ENCODE data around the gene TGFB3.

The TGFB3 gene

DNA sequence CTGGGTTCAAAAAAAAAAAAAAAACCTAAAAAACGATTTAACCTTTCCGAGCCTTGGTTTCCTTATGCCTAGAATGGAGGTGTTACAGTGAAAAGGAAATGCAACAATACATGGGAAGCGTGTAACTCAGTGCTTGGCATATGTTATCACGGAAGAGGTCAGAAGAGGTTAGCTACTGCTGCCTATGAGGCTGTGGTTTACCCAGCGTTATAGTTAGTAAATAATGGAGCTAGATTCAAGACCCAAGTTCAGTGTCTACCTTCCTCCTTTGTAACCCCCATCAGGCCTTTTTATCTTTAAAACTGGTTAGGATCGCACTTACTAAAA, 4.6 kb upstream of the TGFB3 start:
- no peak for DNase-seq

DNA sequence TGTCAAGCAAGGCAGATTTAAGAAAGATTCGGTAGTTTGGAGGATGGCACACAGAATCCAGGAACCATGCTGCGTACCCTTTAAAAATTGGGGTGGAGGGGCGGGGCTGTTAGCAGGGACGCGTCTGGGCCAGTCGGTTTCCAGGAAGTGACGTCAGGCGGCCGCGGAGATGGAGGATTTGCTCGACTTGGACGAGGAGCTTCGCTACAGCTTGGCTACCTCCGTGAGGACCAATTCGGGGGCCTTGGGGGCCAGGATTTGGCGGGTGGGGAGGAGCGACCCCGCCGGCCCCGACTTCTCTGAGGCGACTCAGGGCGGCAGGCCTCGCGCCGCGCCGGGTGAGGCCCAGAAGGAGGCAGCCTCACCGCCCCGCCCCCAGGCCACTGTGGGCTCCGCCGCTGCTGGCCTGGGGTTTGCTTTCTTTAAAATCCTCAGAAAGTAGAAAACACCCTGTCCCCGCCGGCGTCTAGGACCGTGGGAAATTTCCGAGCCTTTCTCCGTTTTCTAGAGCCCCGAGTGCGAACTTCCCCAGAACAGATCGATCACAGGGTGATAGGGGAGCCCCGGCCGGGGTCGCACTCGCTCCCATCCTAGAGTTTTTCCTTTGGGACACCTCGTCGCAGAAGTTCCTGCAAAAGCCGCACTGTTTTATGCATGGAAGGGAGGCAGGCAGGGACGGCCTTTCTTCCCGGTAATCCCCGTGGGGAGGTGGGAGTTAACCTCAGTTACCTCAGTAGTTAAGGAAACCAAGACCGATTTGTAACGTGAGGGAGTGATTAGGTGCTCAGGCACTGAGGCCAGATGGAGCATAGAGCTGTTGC, 4.0 kb upstream of the TGFB3 start, which contains the start of gene IFT43:
IFT43 (plus strand) TSS at position 146 of the 821 bp plus-strand sequence; CDS start at position 170, 24 bp downstream.
- DNase-seq: peak; percentile 69

DNA sequence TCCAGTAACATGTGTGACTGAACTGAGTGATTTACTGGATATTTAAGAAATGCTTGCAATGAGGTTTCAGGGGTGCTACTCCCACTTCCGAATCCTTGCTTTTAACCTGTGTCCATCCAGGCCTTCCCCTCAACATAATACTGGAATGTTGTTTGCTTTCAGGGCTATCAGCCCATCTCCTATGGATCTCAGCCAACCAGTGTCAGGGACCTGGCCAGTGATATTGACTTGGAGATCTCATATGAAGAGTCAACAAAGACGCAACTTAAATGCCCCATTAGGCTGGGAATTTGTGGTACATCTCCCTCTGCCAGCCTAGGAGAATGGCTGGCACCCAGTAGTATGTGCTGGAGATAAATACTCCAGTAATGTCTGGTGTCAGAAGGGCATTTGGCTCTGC, 2.9 kb upstream of the TGFB3 start:
- no peak for DNase-seq

DNA sequence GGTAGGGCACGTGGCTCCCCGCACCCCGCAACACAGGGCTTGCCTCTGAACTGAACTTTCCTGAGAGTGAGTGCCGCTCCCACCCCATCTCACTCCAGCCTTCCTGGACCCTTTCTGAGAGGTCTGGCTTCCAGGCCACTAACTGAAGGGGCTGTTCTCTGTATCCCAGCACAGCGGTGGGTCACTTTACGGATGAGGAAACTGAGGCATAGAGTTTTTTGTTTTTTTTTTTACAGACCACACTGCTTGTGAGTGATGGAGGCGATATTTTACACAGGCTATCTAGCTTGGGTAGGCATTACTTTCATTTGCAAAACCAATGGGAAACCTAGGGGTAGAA, 1.2 kb upstream of the TGFB3 start:
- DNase-seq: no peak

DNA sequence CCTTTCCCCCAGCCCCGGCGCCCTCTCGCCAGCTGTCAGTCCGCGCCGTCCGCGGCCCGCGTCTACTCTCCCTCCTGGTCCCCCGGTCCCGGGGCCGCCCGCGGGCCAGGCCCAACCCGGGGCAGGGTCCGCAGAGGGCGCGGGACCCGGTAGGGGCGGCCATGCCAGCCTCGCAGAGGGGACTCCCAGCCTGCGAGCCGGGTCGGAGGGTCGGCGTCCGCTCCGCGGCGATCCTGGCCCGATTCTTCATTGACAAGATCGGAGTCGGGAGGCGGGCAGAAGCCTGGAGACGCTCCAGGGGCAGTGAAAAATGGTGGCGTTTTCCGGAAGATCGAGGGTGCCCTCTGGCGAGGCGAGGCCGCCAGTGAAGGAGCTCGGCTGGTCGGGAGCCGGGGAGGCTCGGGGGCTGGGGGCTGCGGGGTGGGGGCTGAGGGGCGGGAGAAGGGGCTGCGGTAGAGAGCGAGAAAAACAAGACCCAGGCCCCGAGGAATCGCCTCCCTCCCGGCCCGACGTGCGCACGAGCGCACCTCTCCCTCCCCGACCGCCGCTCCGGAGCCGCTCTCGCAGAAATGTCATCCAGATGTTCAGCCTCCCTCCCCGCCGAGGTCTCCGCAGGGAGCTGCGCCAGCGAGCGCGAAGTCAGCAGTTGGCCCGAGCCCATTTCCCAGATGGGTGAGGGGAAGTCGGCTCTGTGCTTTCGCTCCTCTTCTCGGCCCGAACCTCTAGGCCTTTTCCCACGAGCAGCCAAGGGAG, 647 bp upstream of the TGFB3 start:
- peak; percentile 66 for DNase-seq

DNA sequence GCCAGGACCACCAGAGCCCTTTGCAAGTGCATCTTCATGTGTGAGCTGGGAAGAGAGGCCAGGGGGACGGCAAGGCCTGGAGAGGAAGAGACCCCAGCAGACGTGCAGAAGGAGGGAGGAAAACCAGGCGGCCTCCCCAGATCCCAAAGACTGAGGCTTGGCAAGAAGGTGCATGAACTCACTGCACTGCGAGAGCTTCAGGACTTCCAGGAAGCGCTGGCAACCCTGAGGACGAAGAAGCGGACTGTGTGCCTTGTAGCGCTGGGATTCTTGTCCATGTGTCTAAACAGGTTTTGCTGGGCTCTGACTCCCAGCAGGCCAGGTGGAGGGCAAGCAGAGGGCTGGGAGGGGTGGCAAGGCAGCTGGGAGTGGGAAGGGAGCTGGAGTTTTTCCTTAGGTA, 939 bp downstream of the TGFB3 start:
- no peak for DNase-seq

DNA sequence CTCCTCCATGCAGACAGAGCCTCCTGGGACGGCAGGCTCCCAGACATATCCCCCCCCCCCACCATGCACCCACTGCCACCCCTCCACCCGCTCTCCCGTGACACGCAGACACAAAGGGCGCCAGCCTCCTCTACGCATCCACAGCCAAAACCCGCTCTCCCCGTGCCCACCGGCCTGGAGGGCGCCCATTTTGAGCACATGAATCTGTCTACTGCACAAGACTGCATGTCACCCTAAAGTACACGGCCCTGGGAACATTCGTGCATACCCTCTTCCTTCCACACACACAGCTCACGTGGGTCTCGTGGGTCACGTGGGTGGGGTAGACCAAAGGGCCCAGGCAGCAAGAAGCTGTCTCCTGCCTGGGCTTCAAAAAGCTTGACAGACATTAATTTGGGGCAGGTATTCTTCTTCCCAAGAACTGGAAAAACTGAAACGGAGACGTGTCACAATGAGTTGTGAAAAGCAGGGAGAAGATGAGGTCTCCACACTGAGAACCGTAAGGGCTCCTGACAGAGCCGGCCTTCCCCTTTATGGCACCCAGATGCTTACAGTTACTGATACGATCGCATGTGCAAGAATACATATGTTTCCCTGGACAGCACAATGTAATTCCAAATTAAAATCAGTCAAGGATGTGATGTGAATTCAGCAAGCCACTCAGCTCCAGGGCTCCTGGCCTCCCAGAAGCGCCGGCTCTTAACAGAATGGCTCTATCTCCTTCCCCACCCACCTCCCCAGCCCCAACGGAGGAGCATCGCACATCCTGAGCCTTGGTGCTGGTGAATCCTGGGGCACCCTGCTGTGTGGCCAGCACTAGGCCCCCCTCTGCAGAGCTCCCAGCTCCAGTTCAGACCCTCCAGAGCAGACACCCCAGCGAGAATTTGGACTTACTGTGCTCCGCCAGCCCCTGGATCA, 1.9 kb downstream of the TGFB3 start:
- DNase-seq: no peak

DNA sequence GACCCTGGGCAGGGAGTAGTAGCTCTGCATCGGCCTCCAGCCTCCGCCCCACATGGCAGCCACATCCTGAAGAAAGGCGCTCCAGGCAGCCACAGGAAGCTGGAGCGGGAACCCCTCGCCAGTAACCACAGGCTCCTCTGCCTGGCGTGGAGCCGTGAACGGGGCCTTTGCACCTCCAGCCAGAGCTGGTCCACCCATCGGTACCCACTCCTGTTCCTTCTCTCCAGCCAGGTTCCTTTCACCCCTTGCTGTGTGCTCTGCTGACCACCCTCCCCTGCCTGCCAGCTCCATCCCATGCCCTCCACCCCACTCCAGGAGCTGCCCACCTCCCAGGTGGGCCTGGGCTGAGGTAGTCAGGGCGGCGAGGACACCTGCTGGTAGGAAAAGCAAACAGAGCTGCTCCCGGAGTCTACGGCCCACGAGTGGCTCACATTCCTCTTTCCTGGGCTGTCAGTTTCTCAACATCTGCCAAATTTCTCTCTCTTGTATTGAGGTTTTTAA, 2.7 kb downstream of the TGFB3 start:
- DNase-seq: no peak

DNA sequence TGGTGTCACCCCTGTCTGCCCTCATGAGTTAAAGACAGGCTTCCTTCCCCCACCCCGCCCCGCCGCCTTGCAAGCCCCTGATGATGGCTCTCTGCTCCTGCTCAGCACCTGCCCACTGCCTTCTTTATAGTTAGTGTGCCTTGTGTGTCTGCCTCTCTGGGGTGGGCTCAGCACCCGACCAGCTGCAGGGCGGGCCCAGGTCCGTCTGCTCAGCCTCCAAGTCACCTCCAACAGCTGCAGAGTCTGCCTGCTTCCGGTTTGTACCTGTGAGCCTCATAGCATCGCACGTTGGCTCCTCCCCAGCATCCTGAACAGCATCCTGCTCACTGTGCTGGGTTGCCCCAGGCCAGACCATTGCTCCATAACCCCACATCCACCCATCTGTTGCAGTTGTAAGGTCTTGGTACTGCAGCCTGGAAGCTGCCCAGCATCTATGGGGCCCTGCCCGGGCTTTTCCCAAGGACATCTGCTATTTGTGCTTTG, 3.5 kb downstream of the TGFB3 start:
- DNase-seq: no peak

DNA sequence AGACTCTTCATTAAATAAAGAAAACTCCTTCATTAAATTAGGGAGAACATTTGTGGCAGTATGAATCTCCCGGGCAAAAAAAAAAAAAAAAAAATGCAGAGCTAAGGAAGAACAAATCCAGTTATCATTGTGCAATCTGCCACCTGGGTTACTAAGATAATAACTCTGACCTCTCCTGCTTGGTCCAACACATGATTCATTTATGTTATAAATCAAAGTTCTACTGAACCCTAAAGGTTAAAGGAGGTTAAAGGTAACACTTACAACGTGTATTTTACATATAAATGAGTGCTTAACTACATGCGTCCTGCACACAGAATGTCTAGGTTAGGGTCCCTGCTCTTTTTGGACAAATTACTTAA, 4.2 kb downstream of the TGFB3 start:
- DNase-seq: no peak

DNA sequence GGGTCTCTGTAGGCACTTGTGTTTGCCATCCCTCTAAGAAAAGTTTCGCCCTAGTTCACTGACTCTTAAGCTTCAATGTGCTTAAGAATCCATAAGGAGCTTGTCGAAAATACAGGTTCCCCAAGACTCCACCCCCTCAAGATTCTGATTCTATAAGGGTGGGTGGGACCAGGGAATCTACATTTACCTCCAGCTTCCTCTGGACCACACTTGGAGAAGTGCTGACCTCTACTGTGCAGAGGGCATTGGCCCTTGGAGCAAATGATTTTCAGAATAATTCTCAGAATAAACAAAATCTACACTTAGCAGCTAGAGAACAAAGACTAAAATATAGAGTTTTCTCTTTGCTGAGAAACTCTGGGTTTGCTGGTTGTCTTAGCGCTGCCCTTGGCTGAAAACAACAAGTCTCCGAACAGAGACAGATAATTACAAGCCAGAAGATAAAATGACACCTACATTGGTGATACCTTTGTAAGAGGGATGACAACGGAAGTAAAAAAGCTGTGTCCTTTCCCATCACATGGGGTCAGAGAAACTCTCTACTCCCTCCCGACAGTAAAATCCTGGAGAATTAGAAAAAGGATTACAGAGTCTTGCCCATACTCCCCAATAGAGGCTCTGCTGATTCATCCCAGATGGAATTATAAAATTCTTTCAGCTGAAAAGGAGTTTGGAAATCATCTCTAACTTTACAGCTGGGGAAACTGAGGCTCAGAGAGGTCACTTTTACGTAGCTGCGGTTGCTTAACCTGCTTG, 4.8 kb downstream of the TGFB3 start:
- no peak for DNase-seq

DNA sequence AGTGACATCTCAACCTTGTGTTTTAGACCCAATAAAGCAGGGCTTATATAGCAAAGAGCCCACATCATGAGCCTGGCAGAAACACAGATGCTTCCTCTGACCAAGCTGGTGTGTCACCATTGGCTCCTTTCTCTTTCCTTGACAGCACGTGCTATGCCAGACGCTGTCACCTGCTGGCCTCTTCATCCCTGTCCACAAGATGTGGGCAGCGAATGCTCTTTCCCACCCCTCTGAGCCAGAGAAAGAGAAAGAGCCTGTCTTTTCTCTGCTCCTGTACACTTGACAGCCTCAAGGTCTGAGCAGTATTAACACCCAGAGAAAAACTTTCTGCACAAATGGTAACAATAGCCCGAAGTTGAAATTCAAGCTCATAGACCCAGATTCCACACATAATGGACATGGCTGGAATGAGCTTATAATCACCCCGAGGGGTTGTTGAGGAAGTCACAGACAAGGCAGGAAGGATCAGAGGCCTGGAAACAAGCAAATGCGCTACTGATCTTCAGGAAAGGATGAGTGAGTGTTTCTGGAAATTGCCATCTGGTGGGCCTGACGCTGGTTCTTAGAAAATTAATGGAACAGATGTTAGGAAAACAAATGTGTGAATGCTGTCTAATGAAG, 8.9 kb downstream of the TGFB3 start:
- no peak for DNase-seq

DNA sequence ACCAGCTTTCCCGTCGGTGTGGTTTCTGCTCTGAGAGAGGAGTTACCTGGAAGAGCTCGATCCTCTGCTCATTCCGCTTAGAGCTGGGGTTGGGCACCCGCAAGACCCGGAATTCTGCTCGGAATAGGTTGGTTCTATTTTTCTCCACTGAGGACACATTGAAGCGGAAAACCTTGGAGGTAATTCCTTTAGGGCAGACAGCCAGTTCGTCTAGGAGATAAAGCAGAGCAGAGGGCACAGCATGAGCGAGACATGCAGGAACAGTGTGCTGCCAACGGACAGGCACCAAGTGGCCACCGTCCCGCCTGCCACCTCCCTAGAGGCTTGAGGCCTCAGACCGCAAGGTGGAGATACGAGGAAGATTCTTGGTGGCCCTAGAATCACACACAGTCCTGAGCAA, 10.3 kb downstream of the TGFB3 start:
- no peak for DNase-seq

DNA sequence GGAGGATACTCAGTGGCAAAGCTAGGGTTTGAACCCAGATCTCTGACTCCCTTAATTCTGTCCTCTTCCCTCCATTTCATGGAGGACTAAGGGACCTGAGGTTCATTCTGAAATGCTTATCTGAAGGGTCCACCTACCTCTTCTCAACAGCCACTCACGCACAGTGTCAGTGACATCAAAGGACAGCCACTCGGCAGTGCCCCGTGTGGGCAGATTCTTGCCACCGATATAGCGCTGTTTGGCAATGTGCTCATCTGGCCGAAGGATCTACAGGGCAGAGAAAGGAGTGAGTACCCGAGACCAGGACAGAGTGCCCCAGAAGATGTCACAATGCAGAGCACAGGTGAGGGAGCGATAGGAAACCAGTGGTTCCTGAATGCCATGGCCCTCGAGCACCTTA, 10.8 kb downstream of the TGFB3 start:
- DNase-seq: no peak

DNA sequence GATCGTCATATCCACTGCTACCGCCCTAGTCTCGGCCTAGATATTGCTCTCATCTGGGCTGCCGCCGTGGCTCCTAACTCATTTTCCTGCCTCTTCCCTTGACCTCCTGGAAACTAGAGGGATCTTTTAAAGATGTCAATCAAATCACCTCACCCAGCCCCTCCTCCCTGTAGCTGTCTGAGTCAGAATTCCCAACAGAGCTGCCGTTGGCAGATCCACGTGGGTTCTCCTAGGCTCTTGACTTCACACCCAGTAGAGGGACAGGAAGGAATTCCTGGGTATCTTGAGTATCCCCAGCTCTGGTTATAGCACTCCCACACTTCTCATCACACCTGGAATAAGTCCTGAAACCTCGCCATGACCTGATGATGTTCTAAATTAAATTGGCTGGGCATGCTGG, 11.9 kb downstream of the TGFB3 start:
- no peak for DNase-seq

DNA sequence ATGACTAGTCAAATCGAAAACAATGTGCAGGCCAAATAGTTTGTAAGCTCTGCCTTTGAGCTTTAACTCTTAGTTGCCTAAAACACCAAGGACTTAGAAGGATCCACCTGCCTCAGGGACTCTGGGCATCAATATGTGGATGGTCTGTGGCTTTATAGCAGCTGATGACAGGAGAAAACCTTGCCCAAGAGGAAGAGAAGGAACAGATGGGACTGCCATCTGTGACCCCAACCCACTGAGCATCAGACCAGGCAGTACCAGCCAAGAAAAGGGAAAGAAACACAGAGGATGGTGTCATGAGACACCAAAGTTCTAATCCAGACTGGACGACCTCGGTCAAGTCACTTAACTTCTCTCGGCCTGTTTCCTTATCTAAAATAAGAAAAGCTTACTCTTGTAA, 12.7 kb downstream of the TGFB3 start:
- no peak for DNase-seq

DNA sequence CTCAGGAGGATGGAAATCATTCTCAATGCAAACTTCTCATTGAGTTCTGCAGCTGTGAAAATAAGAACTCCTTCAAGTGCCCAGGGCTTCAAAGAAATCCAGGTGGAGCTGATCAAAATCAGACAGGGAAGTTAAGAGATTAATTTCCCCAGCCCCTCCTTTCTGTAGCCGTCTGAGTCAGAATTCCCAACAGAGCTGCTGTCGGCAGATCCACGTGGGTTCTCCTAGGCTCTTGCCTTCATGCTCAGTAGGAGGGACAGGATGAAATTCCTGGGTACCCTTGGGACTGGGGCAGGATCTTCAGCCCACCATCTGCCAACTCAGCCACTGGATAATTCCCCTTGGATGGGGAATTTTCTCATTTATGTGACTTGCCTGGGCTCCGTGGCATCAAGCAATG, 13.3 kb downstream of the TGFB3 start:
- no peak for DNase-seq

DNA sequence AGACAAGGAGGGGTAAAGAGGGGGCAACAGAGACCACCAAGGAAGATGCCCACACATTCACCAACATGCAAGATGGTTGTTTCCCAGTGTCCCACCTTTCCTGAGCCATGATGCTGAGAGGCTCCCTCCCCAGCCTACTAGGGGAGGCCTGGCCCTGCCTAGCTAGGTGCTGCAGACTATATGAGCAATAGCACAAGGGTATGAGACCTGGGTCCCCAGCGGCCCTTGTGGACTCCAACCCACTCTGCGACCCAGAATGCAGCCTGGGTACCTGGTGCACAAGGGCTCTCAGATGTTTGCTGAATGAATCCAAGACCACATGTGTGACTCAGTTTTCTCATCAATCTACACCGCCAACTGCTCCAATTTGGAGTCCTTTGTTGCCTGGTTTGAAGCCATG, 13.9 kb downstream of the TGFB3 start:
- no peak for DNase-seq

DNA sequence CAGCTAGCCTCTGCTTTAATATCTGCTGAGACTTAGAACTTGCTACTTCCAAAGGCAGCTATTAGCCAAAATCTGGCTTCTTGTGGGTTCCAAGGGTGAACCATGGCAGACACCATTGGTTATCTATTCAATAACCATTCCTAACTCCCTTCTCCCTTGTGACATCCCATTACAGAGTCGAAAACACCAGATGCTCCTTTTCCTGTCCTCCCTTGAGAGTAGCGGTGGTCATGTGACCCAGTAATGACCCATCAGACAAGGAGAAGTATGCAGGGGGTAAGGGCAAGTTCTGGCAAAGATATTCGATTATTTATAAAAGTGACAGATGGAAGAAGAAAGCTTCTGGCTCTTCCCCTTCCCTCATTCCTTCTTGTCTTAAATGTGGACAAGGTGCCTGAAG, 20.1 kb downstream of the TGFB3 start:
- no peak for DNase-seq

DNA sequence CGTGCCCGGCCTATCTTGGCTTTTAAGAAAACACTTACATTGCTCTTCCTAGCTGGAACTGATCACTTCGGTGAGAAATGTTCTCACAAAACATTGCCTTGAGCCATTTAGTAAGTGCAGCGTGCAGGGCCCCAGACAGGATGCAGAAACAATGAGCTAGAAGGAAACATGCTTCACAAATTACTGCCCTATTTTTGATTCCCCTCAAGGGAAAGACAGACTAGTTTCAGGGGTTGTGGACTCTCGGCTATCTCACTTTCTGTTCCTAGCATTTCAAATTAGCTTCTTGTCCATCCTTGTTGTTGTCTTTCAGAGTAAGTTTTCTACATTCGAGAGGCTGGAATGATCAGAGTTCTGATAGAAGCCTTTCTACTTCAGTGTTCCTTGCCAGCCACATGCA, 21.6 kb downstream of the TGFB3 start:
- DNase-seq: no peak

DNA sequence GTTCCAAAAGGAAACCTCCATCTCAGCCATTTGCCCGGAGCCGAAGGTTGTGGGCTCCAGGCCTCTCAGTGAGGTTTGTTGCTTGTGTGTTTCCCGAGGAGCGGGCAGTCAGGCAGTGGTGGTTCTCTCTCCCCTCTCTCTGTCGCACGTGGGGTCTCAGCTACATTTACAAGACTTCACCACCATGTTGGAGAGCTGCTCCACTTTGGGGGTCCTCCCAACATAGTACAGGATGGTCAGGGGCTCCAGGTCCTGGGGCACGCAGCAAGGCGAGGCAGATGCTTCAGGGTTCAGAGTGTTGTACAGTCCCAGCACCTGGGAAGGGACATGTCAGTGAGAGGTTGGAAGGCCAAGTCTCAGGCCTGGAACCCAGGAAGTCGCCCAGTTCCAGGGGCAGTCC, 22.8 kb downstream of the TGFB3 start:
- no peak for DNase-seq

DNA sequence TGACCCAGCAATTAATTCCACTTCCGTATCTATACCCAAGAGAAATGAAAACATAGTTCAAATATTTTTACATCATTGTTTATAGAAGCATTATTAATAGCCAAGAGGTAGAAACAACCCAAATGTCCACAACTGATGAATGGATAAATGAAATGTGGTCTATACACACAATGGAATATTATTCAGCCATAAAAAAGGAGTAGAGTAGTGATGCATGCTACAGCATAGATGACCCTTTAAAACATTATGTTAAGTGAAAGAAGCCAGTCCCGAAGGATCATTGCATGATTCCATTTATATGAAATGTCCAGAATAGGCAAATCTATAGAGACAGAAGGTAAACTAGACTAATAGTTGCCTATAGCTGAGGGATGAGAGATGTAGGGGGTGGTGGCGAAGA, 29.3 kb downstream of the TGFB3 start:
- DNase-seq: no peak

All from kidney glomerular epithelial cell (primary cell).